ENCODE data around the gene MAP3K13. TPM values are rescaled to one million over a fixed set of nuclear protein-coding genes. Genes with fewer than 3 reads are reported as not detected.
"Not testable (repeated sequence)": the region's sequence is repeated elsewhere in the genome, so short reads cannot be mapped to it uniquely, and the experiment has no call there.

MAP3K13 gene
- polyA plus RNA-seq, 4 donors: 38.9 to 54.2 (median 49.2) TPM

- DNase-seq (ENCODE audit: low read depth in 4 of 4, low spot score in 3 of 4): no peak
These were observed 30.1 kb downstream of the MAP3K13 start for GRCh38 chr3:185393055-185393454.

DNA sequence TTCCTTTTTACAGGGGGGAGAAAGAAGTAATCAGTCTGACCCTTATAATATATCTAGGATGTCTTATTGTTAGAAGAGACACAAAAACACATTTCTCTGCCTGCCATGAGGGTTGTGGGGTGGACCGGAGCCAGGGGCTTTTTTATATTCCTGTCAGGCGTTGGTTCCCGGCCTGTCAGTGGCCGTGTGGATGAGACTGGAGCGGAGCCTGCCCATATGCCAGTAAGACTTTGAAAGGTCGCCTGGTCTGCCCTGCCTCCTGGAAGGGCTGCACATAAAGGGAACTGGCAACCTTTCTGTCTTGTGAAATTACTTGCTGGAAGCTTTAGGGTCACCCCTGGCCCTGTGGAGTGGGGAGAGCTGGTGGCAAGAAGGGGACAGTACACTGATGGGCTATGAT lies 34.7 kb downstream of the MAP3K13 start:
- no peak for DNase-seq (ENCODE audit: low read depth in 4 of 4, low spot score in 3 of 4)

DNA sequence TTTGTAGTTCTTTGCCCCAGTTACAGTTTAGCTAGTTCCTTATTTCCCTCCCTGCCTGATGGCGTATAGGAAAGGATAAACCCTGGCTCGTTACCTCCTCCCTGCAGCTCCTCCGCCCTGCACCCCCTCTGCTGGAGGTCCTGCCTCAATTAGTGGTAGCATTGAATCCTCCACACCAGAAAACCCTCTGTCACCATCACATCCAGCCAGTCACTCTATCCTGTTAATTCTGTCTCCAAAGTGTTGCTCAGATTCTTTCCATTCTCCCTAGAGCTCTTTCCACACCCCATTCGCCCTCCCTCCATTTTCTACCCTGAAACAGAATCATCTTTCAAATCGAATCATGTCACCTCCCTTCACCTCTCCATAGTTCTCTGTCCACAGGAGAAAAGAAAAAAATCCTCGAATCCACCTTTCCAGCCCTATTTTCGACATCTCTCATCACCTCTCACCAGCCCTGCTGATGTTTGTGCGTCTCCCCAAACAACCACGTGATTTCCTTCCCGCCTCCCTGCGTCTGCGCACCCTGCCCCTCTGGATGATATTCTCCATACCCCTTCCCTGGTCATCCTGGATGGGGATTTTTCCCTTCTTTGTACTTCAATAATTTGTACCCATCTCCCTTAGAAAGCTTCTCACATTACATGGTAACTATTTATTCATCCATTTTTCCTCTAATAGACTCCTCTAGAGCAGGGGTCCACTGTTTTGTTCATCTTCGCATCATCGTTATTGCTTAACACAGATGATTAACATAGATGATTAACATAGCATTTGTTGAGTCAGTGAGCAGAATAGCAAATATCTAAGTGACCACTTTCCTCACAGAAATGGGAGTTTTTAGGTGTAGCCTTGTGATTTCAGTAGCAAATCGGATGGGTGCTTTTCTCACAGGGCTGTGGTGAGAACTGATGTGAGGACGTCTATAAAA lies 37.1 kb downstream of the MAP3K13 start:
- no peak for DNase-seq (ENCODE audit: low read depth in 4 of 4, low spot score in 3 of 4)

GRCh38 chr3:185400866-185401265 lies 37.9 kb downstream of the MAP3K13 start:
- no peak for DNase-seq (ENCODE audit: low read depth in 4 of 4, low spot score in 3 of 4)

- DNase-seq (ENCODE audit: low read depth in 4 of 4, low spot score in 3 of 4): no peak
These were observed 38.5 kb downstream of the MAP3K13 start for GRCh38 chr3:185401319-185401955.

DNA sequence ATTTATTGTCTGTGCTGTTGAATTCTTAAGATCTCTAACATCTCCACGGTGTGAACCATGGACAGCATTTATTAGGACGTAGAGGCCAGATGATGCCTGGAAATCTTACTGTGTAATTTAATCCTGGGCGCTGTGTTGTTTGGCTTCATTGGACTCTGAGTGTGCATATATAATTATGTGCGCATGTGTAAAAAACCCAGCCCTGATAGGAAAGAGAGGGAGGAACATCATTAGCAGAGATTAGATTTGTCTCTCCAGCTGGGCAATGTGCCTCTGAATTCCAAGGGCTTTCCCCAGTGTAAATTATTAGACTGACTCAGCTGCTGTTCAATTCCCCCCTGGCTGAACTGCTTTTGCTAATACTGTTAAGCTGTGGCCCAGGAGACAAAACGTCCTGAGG lies 39.6 kb downstream of the MAP3K13 start:
- DNase-seq (ENCODE audit: low read depth in 4 of 4, low spot score in 3 of 4): peak in 2 of 4 donors; percentile 8 to 37

DNA sequence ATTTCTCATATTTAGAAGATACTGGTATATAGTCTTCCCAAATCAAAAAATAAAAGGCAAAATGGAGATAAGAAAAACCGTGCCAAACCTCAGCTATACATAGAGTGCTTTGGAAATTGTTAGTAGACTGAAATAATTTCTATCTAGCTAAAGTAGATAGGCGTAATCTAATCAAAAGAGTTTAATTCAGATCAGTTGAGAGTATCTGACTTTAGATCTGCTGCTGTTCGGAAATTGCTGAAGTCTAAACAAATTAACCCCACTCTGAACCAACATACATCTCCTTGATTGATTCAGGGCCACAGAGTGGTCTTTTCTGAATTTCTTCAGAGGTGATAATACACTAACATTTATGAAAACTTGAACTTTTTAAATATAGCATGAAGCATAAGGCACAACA lies 40.1 kb downstream of the MAP3K13 start:
- no peak for DNase-seq (ENCODE audit: low read depth in 4 of 4, low spot score in 3 of 4)

DNA sequence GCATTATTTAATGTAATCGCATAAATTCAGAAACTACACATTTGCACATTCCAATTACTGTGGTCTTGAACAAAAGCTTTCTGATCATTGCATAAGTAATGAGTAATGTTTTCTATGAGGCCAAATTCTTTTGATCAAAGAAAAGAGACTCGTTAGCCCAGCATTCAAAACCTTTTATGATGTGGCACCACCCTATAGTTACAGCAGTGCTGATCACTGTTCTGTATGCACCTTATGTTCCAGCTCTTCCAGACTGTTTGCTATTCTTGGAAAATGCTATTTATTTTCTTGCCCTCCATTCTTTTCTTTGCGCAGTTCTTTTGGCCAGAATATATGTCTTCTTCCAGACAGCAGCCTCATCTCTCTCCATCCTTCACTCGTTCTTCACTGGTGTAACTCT lies 42.3 kb downstream of the MAP3K13 start:
- no peak for DNase-seq (ENCODE audit: low read depth in 4 of 4, low spot score in 3 of 4)

- DNase-seq (ENCODE audit: low read depth in 4 of 4, low spot score in 3 of 4): no peak
These were observed 42.7 kb downstream of the MAP3K13 start for GRCh38 chr3:185405664-185406063.

- DNase-seq (ENCODE audit: low read depth in 4 of 4, low spot score in 3 of 4): no peak
These were observed 43.2 kb downstream of the MAP3K13 start for GRCh38 chr3:185406121-185406620.

DNA sequence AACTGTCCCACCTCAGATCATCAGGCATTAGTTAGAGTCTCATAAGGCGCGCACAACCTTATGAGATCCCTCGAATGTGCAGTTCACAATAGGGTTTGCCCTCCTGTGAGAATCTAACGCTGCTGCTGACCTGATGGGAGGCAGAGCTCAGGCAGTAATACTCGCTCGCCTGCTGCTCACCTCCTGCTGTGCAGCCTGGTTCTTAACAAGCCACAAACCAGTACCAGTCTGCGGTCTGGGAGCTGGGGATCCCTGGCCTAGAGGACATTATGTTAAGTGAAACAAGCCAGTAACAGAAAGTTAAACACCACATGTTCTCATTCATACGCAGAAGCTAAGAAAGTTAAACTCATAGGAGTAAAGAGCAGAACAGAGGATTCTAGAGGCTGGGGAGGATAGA lies 47.0 kb downstream of the MAP3K13 start:
- DNase-seq (ENCODE audit: low read depth in 4 of 4, low spot score in 3 of 4): no peak

- DNase-seq (ENCODE audit: low read depth in 4 of 4, low spot score in 3 of 4): no peak
These were observed 48.2 kb downstream of the MAP3K13 start for GRCh38 chr3:185411133-185411532.

GRCh38 chr3:185416513-185416912 lies 53.6 kb downstream of the MAP3K13 start:
- no peak for DNase-seq (ENCODE audit: low read depth in 4 of 4, low spot score in 3 of 4)

GRCh38 chr3:185418561-185418977 lies 55.6 kb downstream of the MAP3K13 start:
- DNase-seq (ENCODE audit: low read depth in 4 of 4, low spot score in 3 of 4): not testable (repeated sequence)

DNA sequence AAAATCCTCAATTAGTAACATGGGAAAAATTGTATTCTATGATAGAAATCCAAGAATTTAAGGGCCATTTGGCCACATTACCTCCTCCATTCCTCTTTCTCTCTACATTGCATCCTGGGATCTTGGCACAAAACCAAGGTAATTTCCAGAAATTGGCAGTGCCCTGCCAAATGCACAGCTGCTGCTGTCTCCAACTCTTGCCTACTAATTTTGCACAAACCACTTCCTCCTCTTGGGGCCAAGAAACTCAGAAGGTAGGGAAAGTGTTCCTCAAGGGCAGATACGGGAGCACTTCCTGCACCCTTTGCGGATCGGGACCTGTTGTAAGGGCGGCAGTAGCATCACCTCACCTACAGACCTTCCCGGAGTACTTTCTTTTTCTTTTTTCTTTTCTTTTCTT lies 57.8 kb downstream of the MAP3K13 start:
- DNase-seq (ENCODE audit: low read depth in 4 of 4, low spot score in 3 of 4): no peak

DNA sequence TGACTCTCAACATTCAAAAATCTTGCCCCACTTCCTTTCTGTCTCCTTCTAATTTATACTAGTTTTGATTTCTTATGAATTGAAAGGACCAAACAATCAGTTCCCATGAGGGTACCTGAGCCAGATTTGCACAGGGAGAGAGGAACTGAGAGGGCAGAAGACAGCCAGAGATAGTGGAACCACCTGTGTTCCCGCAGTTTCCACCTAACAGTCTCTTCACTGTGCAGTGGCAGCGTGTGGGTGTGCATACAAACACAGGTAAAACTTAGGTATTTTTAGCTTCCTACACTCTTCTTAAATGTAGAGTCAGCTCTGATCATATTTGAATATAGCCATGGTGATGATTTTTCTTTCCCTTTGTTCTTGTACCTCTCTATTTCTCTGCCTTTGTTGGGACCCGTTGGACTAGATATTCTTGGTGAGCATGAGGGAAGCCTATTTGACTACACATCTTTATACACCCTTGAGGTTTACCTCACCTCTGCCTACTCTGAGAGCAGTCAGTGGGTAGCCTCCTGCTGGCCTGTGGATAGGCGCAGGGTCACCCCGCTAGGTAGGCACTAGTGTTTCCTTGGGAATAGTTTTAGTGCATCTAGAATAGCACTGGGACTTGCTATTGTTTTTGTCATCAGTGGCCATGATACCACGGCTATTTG lies 58.8 kb downstream of the MAP3K13 start:
- DNase-seq (ENCODE audit: low read depth in 4 of 4, low spot score in 3 of 4): no peak

DNA sequence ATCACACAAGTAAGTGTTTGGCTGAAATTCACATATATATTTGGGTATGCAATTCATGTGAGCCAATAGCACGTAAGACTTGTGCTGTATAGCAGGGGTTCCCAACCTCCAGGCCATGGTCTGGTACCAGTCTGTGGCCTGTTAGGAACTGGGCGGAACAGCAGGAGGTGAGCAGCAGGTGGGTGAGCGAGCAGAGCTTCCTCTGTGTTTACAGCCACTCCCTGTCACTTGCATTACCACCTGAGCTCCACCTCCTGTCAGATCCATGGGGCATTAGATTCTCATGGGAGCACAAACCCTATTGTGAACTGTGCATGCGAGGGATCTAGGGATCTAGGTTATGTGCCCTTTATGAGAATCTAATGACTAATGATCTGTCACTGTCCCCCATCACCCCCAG lies 59.7 kb downstream of the MAP3K13 start:
- no peak for DNase-seq (ENCODE audit: low read depth in 4 of 4, low spot score in 3 of 4)

DNA sequence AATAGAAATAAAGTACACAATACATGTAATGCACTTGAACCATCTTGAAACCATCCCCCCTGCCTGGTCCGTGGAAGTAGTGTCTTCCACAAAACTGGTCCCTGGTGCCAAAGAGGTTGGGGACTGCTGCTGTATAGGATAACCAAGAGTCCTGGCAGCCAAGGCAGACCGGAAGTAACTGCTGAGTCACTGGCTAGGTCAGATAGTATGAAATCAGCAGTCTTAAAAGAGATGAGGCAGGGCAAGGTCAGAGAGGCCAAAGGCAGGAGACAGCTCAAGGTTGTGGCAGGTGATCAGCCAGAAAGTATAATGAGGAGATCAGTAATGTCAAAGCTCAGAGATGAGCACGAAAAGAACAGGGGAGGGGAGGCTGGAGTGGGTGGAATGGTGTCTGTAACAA lies 60.2 kb downstream of the MAP3K13 start:
- DNase-seq (ENCODE audit: low read depth in 4 of 4, low spot score in 3 of 4): no peak

- DNase-seq (ENCODE audit: low read depth in 4 of 4, low spot score in 3 of 4): no peak
These were observed 61.5 kb downstream of the MAP3K13 start for GRCh38 chr3:185424435-185424834.

GRCh38 chr3:185430375-185430774 lies 67.4 kb downstream of the MAP3K13 start:
- no peak for DNase-seq (ENCODE audit: low read depth in 4 of 4, low spot score in 3 of 4)

DNA sequence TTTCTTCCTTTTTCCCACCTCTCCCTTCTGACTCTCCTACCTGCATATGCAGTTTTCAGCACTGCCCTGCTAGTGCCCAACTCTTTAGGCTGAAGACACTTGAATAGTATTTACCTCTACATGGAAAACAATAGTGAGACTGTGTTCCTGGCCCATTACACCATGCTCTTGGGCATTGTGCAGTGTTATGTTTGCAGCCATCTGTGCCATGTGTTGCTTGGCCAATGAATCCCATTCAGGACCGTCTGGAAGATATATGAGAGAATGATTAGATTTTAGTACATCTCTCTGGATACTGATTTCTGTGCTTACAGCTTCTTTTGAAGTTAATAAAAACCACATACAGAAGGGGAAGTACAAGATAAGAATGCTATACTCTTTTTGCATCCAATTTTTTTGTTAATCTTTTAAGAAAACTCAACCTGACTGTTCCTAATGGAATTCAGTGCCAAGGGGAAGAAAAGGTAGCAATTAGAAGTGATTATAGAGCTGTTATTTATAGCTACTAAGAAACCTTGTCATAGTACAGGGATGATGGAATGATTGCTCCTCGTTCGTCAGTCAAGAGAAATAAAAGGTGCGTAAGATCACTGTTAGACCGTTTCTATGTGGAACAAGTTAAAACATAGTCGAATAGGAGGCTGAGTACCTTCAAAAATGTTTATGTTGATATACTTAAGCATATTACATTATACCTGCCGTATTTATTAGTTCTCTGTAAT lies 77.0 kb downstream of the MAP3K13 start:
- DNase-seq (ENCODE audit: low read depth in 4 of 4, low spot score in 3 of 4): no peak

Data from left renal pelvis (tissue), 4 donors.